ENCODE measurements around the gene JAML. TPM values are rescaled to one million over a fixed set of nuclear protein-coding genes. Genes with fewer than 3 reads are reported as not detected.

JAML gene
- total RNA-seq, 4 donors from 2014 or later = 2.2 to 3.1 (median 2.6) TPM

- Histone ChIP-seq H3K4me1 (peaks cover 24 to 53% of the 10 kb centered on the region in 2 donors), H3K9me3 (no peaks in the 10 kb centered on the region), H3K4me3 (replicated peaks in 1 of 3) (no peak overlapping the region), H3K27me3 (no peaks in the 10 kb centered on the region), H3K27ac (peak overlapping the region; percentile 88 to 97 (median 94)), H3K36me3 (no peaks in the 10 kb centered on the region)
- intact Hi-C loops (cut with DNase I) = no loop called here
- TF ChIP-seq POLR2A (IDR thresholded peaks at IDR 0.05) (peak in 1 of 2 donors; percentile 44), CTCF (IDR thresholded peaks at IDR 0.05) (no peak)
- peak; percentile 73 to 74 for DNase-seq
- WGBS, 2 donors = 43 to 47% methylated on average over 9 of the region's 9 CpGs
Measured at GRCh38 chr11:118240999-118241763, 16.4 kb upstream of the JAML start.

GRCh38 chr11:118239509-118240205, 14.8 kb upstream of the JAML start:
- no peaks in the 10 kb centered on the region for H3K36me3 ChIP-seq
- peak overlapping the region in 1 of 3 donors; percentile 94 for H3K27ac ChIP-seq
- no peaks in the 10 kb centered on the region for H3K9me3 ChIP-seq
- TF ChIP-seq POLR2A (IDR thresholded peaks at IDR 0.05) (no peak), CTCF (IDR thresholded peaks at IDR 0.05) (no peak)
- H3K4me1 ChIP-seq = peaks cover 24 to 51% of the 10 kb centered on the region in 2 donors
- DNase-seq = no peak
- no peaks in the 10 kb centered on the region for H3K27me3 ChIP-seq
- no peak overlapping the region for H3K4me3 ChIP-seq (replicated peaks in 1 of 3)
- WGBS, 2 donors = 85 to 87% methylated on average over 5 of the region's 5 CpGs
- intact Hi-C loops (cut with DNase I) = no loop called here

GRCh38 chr11:118238929-118239328, 14.1 kb upstream of the JAML start:
- peak overlapping the region; percentile 12 to 94 (median 40) for H3K27ac ChIP-seq
- H3K4me1 ChIP-seq = peaks cover 24 to 50% of the 10 kb centered on the region in 2 donors
- no peak for TF ChIP-seq POLR2A (IDR thresholded peaks at IDR 0.05)
- TF ChIP-seq CTCF (IDR thresholded peaks at IDR 0.05) = no peak
- peak; percentile 20 to 35 for DNase-seq
- intact Hi-C loops (cut with DNase I) = no loop called here
- no peaks in the 10 kb centered on the region for H3K9me3 ChIP-seq
- no peaks in the 10 kb centered on the region for H3K36me3 ChIP-seq
- WGBS, 2 donors = 75 to 81% methylated on average over 1 of the region's 1 CpG
- no peak overlapping the region for H3K4me3 ChIP-seq (replicated peaks in 1 of 3)
- no peaks in the 10 kb centered on the region for H3K27me3 ChIP-seq

GRCh38 chr11:118238421-118238820, 13.6 kb upstream of the JAML start:
- Histone ChIP-seq H3K27me3 (no peaks in the 10 kb centered on the region), H3K4me3 (replicated peaks in 1 of 3) (no peak overlapping the region), H3K9me3 (no peaks in the 10 kb centered on the region), H3K36me3 (no peaks in the 10 kb centered on the region), H3K27ac (peak overlapping the region in 2 of 3 donors; percentile 40 to 94), H3K4me1 (peaks cover 24 to 47% of the 10 kb centered on the region in 2 donors)
- TF ChIP-seq CTCF (IDR thresholded peaks at IDR 0.05) = no peak
- TF ChIP-seq POLR2A (IDR thresholded peaks at IDR 0.05) = no peak
- no peak for DNase-seq
- 90 to 98% methylated on average over 2 of the region's 2 CpGs for WGBS, 2 donors
- intact Hi-C loops (cut with DNase I) = no loop called here

GRCh38 chr11:118236170-118236569, 11.4 kb upstream of the JAML start:
- Histone ChIP-seq H3K4me3 (replicated peaks in 1 of 3) (no peak overlapping the region), H3K36me3 (peaks cover 0 to 4% of the 10 kb centered on the region in 2 donors), H3K4me1 (peaks cover 7 to 26% of the 10 kb centered on the region in 2 donors), H3K27me3 (no peaks in the 10 kb centered on the region), H3K27ac (no peak overlapping the region), H3K9me3 (no peaks in the 10 kb centered on the region)
- intact Hi-C loops (cut with DNase I) = no loop called here
- DNase-seq = no peak
- 74 to 83% methylated on average over 2 of the region's 2 CpGs for WGBS, 2 donors
- TF ChIP-seq CTCF (IDR thresholded peaks at IDR 0.05) (no peak), POLR2A (IDR thresholded peaks at IDR 0.05) (no peak)
